Activated CD4-positive, alpha-beta T cell treated with anti-CD3 and anti-CD28 coated beads, Interleukin-10, Interleukin-2, amounts not matched to agents 100 ng/mL and 50 ng/mL, durations not matched to agents 16 hours and 8 hours (primary cell): ENCODE data around the gene SGPP1.
"Not testable (repeated sequence)": the region's sequence is repeated elsewhere in the genome, so short reads cannot be mapped to it uniquely, and the experiment has no call there.

ENCODE experiments used
- DNase-seq: peaks from one replicate; pipeline ENCODE4 v3.0.0-alpha.2; 2020

The SGPP1 gene

DNA sequence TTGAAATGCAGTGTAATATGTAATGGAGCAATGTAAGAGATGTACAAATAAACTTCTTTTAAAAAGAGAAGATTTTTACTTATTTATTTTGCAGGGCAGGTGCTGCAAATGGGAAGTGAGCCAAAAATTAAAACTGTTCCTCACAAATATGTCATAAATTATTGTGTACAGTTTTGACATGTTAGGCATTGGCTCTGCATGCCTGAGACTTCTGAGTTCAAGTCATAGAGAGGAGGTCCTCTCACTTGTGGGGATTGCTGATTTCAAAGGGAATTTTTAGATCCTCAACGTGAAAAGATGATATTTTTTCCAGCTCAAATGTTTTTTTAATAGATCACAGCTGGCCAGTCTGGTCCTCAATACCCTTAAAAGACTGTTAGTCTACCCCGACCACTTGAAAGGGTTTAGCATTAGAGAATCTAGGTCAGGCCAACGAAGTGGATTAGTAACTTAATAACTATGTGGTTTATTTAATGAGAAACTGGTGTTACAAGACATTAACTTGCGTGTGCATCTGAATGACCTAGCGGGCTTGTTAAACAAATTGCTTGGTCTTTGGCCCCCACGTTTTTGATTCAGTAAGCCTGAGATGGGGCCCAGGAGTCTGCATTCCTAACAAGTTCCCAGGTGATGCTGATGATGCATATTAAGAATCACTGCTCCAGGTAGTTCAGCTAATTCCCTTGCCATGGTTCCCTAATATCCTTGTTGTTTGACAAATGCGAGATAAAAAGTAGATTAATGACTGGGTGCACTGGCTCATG lies 55.3 kb downstream of the SGPP1 start:
- no peak for DNase-seq

- no peak for DNase-seq
These were observed 55.9 kb downstream of the SGPP1 start for GRCh38 chr14:63671987-63672386.

DNA sequence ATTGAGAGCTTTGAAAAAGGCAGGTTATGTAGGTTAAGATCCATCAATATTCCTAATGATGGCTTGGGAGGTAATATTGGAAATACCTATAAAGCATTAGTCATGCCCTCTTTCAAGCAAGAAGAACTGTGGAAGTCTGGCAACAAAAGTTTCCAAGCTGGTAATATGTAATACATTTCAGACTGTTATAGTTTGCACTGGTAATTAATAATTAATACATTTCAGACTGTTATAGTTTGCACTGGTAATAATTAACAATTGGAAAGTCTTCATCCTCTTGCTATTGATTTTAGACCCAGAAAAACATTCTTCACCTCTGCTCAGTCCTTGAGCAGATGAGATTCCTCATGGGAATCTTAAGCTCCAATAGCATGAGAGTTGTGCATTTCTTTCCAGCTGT lies 57.2 kb downstream of the SGPP1 start:
- DNase-seq = no peak

- DNase-seq = no peak
These were observed 61.5 kb downstream of the SGPP1 start for GRCh38 chr14:63666335-63666734.

DNA sequence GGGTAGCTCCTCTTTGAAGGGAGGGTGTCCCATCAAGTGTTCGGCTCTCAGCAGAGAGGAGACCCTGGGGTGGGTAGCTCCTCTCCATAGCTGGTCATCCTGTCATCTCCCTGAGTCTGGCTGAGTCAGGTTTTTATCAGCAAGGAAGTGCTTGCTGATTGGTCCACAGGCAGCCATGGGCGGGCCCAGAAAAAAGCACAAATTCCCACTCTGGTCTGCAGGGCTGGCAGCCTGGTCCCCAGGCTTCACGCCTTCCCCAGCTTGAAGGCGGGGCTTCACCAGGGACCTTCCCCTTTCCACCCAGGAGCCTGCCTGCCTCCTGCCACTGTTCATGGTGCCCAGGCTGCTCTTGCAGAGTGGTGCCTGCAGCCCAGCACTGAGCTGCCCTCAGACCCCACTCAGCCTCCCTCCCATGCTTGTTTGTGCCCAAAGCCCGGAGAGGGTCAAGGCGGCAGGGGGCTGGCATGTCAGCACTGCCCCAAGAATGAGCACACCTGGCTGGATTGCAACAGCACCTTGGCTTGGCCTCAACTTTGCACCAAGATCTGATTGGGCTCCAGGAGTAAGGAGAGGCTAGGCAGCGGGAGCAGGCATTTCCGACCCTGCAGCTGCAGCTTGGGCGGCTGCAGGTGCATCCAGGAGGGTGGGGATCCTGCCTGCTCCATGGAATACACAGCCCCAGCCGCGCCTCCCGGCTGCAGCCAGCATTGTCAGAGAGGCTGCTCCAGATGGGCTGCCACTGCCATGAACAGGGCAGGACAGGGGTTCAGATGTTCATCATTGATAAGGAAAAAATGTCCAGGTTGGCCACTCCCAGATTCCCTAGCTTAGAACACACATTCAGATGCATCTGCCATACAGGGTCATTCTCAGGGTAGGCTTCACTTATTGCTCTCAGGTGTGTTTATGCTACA lies 64.2 kb downstream of the SGPP1 start:
- DNase-seq = no peak

- DNase-seq = no peak
These were observed 65.1 kb downstream of the SGPP1 start for GRCh38 chr14:63662776-63663175.

DNA sequence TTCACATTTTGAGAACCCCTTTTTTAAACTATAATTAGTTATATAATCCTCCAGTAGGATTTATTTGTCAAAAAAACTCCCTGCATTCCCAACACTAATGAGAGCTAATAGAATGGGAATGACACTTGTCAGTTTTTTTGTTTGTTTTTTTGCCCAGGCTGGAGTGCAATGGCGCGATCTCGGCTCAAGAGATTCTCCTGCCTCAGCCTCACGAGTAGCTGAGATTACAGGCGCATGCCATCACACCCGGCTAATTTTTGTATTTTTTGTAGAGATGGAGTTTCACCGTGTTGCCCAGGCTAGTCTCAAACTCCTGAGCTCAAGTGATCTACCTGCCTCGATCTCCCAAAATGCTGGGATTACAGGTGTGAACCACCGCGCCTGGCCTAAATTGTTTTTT lies 66.0 kb downstream of the SGPP1 start:
- not testable (repeated sequence) for DNase-seq

DNA sequence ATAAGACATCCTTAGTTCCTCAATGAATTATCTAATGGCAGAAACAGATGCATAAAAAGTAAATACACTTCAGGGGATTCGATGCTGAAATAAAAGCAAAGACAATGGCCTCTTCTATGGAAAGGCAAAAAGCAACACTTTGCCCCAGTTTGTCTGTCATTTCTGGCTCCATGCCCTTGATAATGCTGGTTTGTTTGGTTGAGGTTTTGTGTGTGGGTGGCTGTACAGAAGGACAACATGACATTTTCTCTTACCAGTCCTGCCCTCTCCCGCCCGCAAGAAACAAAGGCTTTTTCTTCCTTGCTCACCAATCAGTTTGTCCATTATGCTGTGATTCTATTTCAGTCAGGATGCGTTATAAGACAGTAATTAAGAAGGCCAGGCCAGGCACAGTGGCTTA lies 68.1 kb downstream of the SGPP1 start:
- no peak for DNase-seq

DNA sequence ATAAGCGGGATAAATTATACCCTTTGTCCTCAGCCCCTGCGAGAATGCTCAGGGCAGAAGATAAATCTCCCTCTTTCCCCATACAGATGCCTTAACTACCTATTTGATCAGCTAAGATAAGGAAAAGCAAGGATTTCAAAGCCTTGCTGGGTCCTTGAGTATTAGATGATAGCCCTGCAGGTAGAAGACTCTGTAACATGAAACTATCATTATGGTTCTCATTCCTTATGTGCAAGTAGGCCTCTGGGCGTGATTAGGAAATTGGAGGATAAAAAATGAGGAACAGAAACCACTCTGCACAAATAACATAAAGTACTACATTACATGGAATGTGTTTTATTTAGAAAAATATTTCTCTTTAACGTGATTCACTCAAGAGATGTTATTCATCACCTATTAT lies 71.7 kb downstream of the SGPP1 start:
- DNase-seq = no peak

DNA sequence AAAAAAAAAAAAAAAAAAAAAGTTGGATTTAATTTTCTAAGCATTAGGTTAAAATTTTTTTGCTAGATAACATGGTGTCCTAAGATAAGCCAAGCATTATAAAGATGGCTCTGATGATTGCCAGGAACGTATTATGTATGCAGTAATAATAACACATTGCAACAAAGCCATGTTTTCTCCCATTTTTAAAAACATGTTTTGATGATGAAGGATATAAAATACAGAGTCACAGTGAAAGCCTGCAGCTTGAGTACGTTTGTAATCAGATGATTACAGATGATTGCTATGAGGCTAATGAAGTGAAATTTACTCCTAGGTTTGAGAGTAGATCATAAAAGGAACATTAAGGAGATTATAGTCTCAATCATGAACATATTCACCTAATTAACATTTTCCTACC lies 72.9 kb downstream of the SGPP1 start:
- DNase-seq = no peak

GRCh38 chr14:63654346-63654745 lies 73.5 kb downstream of the SGPP1 start:
- DNase-seq = no peak

- peak; percentile 44 for DNase-seq
These were observed 75.5 kb downstream of the SGPP1 start for GRCh38 chr14:63652406-63652805.

DNA sequence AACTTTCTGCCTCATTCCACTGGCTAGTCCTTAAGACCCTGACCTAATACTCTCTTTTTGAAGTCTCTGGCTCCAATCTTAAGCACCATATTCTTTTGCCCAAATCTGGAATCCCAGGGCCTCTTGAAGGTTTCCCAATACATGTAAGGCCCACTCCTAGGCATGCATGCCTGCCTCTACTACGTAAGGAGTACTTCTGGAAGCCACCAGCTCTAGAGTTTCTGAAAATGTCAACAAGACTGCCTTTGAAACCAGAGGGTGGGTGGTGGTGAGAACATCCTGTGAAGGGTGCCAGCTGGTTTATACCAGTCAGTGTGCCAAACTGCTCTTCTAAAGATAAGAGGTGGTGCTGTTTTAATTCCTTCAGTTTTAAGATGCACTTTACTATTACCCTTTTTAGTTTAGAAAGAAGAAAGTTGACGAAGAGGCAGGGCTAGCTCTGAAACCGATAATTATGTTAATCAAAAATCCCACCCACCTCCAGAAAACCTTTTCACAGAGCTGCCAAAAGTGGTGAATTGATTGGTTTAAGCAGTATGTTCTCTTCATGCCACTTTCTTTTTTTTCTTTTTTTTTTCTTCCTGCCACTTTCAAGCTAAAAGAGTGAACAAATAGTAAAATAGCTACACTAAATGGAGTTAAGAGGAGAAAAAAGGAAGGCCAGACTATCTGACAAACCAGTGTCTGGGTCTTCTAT lies 77.5 kb downstream of the SGPP1 start:
- peak; percentile 63 for DNase-seq

DNA sequence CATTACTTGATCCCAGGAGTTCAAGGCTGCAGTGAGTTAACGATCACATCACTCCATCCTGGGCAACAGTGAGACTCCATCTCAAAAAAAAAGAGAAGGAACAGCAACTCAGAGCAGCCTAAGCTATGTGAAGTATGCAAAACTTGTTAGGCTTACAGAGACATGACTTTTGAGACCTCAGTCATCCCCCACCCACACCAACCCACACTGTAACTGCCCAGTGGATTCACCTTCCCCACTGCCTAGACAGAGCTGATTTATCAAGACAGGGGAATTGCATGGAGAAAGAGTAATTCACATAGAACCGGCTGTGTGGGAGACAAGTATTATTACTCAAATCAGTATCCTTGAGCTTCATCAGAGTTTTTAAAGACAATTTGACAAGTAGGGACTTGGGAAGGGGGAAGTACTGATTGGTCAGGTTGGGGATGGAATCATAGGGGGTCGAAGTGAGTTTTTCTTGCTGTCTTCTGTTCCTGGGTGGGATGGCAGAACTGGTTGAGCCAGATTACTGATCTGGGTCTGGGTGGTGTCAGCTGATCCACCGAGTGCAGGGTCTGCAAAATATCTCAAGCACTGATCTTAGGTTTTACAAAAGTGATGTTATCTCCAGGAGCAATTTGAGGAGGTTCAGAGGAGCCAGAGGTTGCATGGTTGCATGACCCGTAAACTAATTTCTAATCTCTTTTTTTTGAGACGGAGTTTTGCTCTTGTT lies 80.0 kb downstream of the SGPP1 start:
- no peak for DNase-seq

- peak; percentile 14 for DNase-seq
These were observed 83.1 kb downstream of the SGPP1 start for GRCh38 chr14:63644741-63645140.

DNA sequence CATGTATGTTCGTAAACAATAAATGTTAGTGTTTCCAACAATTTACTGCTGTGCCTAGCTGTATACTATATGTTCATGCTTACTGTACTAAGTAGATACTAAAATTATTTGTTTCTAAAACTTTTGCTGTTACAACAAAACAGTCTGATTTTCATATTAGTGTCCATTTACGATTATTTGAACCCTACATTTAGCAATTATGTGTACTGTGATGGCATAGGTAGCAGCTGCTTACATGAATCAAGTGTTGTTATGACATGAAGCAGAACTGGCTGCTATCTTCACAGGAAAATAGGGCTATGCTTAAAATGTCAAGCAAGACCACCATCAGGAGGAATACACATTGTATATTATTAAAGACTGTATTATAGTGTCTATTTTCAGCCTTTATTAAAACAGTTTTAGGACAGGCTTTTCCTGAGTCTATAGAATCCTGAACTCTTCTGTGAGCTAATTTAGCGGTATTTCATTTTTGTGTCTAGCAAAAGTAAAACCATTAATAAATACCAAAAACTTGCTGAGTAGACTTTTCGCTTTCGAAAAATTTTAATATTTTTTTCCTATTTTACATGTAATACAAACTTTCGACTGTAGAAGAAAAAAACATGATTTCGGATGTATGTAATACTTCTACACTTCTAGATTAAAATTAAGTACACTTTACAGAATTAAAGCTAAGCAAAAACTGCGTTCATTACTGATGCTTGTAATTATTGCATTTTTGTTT lies 85.0 kb downstream of the SGPP1 start:
- DNase-seq = no peak

GRCh38 chr14:63642229-63642611 lies 85.6 kb downstream of the SGPP1 start:
- peak; percentile 94 for DNase-seq

DNA sequence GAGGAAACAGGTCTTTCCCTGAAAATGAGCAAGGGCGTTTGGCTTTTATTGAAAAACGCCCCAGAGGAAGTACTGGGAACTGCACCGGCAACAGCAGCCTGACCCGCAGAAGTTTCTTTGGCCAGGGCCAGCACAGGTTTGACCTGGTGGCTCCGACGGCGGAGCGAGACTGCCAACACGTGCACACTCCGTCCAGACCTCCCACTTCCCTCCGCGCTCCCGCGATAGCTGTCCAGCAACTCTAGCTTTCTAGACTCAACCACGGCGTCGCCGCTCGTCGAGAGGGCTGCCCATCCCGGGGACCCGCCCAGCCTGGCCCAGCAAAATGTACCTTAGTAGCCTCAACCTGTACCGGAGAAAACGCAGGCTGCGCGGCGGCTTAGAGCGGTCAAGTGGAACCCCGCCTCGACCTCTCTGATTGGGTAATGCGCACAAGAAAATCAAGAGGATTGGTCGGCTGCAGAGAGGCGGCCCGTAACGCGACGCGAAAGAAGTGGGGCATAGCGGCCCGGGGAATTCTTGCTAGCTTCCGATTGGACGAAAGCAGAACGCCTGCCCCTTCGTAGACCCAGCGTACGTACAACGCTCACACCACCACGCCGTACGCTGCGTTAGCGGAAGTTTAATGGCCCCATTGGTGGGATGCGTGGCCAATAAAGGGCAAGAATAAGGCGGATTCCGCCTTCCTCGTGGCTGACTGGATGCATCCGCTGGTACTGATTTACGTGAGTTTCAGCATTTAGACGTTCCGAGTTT lies 86.2 kb downstream of the SGPP1 start, which contains the start of gene WDR89:
WDR89 (minus strand) TSS at position 399 of the 756 bp plus-strand sequence. CDS start 41,929 bp downstream, outside the sequence.
- DNase-seq = peak; percentile 99

DNA sequence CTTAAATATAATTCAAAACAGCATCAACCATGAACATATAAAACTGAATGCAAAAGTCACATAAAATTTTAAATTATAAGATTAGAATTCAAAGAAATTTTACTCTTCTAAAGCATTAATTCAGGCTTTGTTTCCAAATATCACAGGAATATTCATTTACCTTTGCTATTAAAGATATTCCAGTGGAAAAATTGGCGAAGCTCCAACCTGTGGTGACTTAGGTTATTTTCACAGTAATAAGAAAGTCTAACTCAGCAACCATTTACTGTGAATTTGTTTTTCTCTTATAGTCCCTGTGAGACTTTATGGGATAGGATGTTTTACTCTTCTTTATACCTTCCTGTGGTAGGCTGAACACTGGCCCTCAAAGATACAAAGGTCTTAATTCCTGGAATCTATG lies 89.4 kb downstream of the SGPP1 start:
- peak; percentile 6 for DNase-seq

DNA sequence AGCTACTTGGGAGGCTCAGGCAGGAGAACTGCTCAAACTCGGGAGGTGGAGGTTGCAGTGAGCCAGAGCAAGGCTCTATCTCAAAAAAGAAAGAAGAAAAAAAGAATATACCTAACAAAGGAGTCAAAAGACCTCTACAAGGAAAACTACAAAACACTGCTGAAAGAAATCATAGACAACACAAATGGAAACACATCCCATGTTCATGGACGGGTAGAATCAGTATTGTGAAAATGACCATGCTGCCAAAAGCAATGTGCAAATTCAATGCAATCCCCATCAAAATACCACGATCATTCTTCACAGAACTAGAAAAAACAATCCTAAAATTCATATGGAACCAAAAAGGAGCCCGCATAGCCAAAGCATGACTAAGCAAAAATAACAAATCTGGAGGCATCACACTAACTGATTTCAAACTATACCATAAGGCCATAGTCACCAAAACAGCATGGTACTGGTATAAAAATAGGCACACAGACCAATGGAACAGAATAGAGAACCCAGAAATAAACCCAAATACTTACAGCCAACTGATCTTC lies 91.7 kb downstream of the SGPP1 start:
- DNase-seq = not testable (repeated sequence)
